Right cardiac atrium (tissue), 5 donors: ENCODE data around the gene NFKBIL1. TPM values are rescaled to one million over a fixed set of nuclear protein-coding genes. Genes with fewer than 3 reads are reported as not detected.

Experiments used
- ATAC-seq, 2 donors: fragments of 200-7000 bp; cut with Tn5 transposase; one replicate each; pipeline versions ENCODE4 v1.8.0 to v1.9.1; 2020; ENCODE audit warnings: moderate library complexity in 2 of 2, mild to moderate bottlenecking in 1 of 2
- DNase-seq, 3 donors: peaks; one replicate each; pipeline ENCODE4 v3.0.0-alpha.2; 2020
- H3K27ac ChIP-seq: one replicate; pipeline ENCODE4 v1.5.1; 2013; ENCODE audit warnings: mild to moderate bottlenecking, low read length, control low read depth, moderate library complexity
- H3K27me3 ChIP-seq: one replicate; pipeline ENCODE4 v1.6.1; 2013; ENCODE audit not compliant: control insufficient read depth, insufficient read depth
- H3K4me1 ChIP-seq: one replicate; pipeline ENCODE4 v1.6.1; 2013; ENCODE audit warnings: low read length; ENCODE audit not compliant: control insufficient read depth, insufficient read depth
- H3K4me3 ChIP-seq: one replicate; pipeline ENCODE4 v1.5.1; 2013; ENCODE audit warnings: low read length, control low read depth
- H3K9me3 ChIP-seq: one replicate; pipeline ENCODE4 v1.6.1; 2013; ENCODE audit warnings: low read length; ENCODE audit not compliant: control insufficient read depth
- WGBS: extraction: QIAGEN DNeasy Blood & Tissue Kit; methylation state at CpG from one replicate; pipeline ENCODE4 v1.1.7; 2013; 5-methylcytosine and 5-hydroxymethylcytosine counted together
- intact Hi-C, 4 donors: fragments of 100-400 bp; cut with DNase I; formaldehyde crosslinking; loops; one replicate each; pipeline versions ENCODE4 v1.11.0 to v1.14.0; 2022 to 2023
- polyA plus RNA-seq: library from polyadenylated mRNA; stranded (reverse); fragments of 200-250 nt; gene quantifications from one replicate; pipeline ENCODE4 v1.2.3, GENCODE V29; 2013
- total RNA-seq, 4 donors: library from RNA; stranded (reverse); fragmentation: NEBNext Ultra II Directional; extraction: Animal tissue kit (Norgen Biotek cat#: 25700); gene quantifications; one replicate each; pipeline ENCODE4 v1.2.1, GENCODE V29; 2021
- donor health status: healthy with polysubstance abuse.
- donor health status: DM: no; HTN: yes; CAD: no.
- donor health status: DM: no; HTN: no; CAD: no.
- donor health status: DM: no; HTN: yes; CAD: no; lungs with severe emphysema.
- donor health status: DM: yes; HTN: yes; CAD: no.

NFKBIL1 gene
- total and polyA plus RNA-seq, 5 donors: 12.2 to 19.3 (median 16.2) TPM

DNA sequence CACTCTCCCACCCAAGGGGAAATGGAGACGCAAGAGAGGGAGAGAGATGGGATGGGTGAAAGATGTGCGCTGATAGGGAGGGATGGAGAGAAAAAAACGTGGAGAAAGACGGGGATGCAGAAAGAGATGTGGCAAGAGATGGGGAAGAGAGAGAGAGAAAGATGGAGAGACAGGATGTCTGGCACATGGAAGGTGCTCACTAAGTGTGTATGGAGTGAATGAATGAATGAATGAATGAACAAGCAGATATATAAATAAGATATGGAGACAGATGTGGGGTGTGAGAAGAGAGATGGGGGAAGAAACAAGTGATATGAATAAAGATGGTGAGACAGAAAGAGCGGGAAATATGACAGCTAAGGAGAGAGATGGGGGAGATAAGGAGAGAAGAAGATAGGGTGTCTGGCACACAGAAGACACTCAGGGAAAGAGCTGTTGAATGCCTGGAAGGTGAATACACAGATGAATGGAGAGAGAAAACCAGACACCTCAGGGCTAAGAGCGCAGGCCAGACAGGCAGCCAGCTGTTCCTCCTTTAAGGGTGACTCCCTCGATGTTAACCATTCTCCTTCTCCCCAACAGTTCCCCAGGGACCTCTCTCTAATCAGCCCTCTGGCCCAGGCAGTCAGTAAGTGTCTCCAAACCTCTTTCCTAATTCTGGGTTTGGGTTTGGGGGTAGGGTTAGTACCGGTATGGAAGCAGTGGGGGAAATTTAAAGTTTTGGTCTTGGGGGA is 28.7 kb downstream of the NFKBIL1 start:
- H3K4me3 ChIP-seq: peak overlapping the region; percentile 34
- WGBS: 65% methylated on average over 8 of the region's 8 CpGs

DNA sequence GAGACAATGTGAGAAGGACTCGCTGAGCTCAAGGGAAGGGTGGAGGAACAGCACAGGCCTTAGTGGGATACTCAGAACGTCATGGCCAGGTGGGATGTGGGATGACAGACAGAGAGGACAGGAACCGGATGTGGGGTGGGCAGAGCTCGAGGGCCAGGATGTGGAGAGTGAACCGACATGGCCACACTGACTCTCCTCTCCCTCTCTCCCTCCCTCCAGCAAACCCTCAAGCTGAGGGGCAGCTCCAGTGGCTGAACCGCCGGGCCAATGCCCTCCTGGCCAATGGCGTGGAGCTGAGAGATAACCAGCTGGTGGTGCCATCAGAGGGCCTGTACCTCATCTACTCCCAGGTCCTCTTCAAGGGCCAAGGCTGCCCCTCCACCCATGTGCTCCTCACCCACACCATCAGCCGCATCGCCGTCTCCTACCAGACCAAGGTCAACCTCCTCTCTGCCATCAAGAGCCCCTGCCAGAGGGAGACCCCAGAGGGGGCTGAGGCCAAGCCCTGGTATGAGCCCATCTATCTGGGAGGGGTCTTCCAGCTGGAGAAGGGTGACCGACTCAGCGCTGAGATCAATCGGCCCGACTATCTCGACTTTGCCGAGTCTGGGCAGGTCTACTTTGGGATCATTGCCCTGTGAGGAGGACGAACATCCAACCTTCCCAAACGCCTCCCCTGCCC is 29.6 kb downstream of the NFKBIL1 start:
- ATAC-seq (no peak), DNase-seq (no peak)
- Histone ChIP-seq H3K4me3 (no peak overlapping the region), H3K27ac (no peak overlapping the region), H3K9me3 (no peaks in the 10 kb centered on the region), H3K4me1 (no peaks in the 10 kb centered on the region), H3K27me3 (no peaks in the 10 kb centered on the region)
- intact Hi-C loops: no loop called here
- WGBS: 87% methylated on average over 19 of the region's 19 CpGs

More for the DNA sequence above, 28.7 kb downstream of the NFKBIL1 start:
- no peak overlapping the region for H3K27ac ChIP-seq
- no peak for DNase-seq
- H3K4me1 ChIP-seq: no peaks in the 10 kb centered on the region
- H3K27me3 ChIP-seq: no peaks in the 10 kb centered on the region
- no peaks in the 10 kb centered on the region for H3K9me3 ChIP-seq
- intact Hi-C loops: no loop called here
- no peak for ATAC-seq

DNA sequence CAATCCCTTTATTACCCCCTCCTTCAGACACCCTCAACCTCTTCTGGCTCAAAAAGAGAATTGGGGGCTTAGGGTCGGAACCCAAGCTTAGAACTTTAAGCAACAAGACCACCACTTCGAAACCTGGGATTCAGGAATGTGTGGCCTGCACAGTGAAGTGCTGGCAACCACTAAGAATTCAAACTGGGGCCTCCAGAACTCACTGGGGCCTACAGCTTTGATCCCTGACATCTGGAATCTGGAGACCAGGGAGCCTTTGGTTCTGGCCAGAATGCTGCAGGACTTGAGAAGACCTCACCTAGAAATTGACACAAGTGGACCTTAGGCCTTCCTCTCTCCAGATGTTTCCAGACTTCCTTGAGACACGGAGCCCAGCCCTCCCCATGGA is 30.2 kb downstream of the NFKBIL1 start:
- H3K4me3 ChIP-seq: no peak overlapping the region
- no peaks in the 10 kb centered on the region for H3K9me3 ChIP-seq
- ATAC-seq: no peak
- 86% methylated on average over 3 of the region's 3 CpGs for WGBS
- intact Hi-C loops: no loop called here
- H3K27ac ChIP-seq: no peak overlapping the region
- no peak for DNase-seq
- H3K27me3 ChIP-seq: no peaks in the 10 kb centered on the region
- no peaks in the 10 kb centered on the region for H3K4me1 ChIP-seq

DNA sequence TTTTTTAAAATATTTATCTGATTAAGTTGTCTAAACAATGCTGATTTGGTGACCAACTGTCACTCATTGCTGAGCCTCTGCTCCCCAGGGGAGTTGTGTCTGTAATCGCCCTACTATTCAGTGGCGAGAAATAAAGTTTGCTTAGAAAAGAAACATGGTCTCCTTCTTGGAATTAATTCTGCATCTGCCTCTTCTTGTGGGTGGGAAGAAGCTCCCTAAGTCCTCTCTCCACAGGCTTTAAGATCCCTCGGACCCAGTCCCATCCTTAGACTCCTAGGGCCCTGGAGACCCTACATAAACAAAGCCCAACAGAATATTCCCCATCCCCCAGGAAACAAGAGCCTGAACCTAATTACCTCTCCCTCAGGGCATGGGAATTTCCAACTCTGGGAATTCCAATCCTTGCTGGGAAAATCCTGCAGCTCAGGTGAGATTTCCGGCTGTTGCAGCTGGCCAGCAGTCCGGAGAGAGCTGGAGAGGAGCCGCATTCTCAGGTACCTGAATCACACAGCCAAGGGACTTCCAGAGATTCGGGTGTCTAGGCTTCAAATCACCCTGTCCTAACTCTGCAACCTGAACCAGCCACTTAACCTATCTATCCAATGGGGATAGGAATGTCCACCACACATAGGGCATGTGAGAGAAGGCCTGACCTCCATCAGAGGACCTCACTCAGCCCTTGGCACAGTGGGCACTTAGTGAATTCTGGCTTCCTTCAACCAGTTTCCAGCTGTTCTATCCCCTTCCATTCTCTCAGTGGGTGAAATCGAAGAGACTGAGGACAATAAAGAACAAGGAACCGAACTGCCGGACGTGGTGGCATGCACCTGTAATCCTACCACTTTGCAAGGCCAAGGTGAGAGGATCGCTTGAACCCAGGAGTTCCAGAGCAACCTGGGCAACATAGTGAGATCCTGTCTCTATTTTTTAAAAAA is 31.0 kb downstream of the NFKBIL1 start:
- no peak overlapping the region for H3K4me3 ChIP-seq
- no peaks in the 10 kb centered on the region for H3K9me3 ChIP-seq
- H3K27ac ChIP-seq: no peak overlapping the region
- H3K27me3 ChIP-seq: no peaks in the 10 kb centered on the region
- no peak for DNase-seq
- intact Hi-C loops: no loop called here
- no peak for ATAC-seq
- 83% methylated on average over 12 of the region's 12 CpGs for WGBS
- no peaks in the 10 kb centered on the region for H3K4me1 ChIP-seq

DNA sequence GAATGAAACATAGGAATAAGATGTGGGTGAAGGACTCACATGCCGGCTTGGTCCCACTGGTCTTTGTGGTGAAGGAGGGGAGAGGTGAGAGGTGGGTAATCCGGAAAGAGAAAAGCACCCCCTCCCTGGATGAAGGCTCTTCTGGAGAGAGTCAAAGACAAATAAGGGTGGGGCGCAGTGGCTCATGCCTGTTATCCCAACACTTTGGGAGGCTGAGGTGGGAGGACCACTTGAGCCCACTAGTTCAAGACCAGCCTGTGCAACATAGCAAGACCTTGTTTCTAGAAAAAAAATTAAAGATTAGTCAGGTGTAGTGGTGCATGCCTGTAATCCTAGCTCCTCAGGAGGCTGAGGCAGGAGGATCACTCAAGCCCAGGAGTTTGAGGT is 31.7 kb downstream of the NFKBIL1 start:
- H3K27me3 ChIP-seq: no peaks in the 10 kb centered on the region
- ATAC-seq (no peak), DNase-seq (no peak)
- H3K4me1 ChIP-seq: no peaks in the 10 kb centered on the region
- WGBS: 90% methylated on average over 3 of the region's 3 CpGs
- no peak overlapping the region for H3K4me3 ChIP-seq
- no peak overlapping the region for H3K27ac ChIP-seq
- intact Hi-C loops: no loop called here
- H3K9me3 ChIP-seq: no peaks in the 10 kb centered on the region

DNA sequence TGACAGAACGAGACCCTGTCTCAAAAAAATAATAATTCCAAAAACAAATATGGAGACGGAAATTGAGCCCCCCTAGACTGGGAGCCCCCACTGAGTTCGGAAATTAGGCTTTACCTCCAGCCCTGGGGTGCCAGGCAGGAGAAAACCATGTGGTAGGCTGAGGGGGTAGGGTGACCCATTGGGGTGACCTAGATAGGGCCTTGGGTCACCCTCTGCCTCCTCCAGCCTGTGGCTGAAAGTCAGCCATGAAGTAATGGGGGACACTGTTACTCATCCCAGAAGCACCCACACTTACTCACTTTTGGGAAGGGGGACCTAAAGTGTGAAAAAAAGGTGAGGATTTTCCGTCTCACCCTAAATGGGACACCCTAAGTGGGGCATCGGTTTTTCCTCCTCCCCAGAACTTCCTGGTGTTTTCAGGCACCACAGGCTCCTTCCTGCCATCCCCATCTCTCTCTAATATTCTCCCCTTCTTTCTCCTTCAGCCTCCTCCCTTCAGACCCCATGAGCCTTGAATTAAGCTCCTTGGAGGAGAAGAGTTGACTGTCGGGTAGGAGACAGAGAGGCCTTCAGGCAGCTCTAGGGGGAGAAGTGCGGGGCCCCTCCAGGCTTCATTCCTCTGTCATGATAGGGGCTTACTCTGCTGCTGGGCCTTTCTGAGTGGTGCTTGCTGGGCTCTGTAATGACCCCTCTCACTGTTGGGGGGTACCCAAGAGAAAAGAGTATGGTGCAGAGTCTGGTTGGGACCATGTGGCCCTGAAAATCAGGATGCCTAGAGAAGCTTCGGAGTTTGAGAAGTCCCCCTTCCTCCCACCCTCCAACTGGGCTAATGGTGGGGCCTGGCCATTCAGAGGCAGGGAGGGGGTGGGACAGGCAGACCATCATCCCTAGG is 32.4 kb downstream of the NFKBIL1 start:
- Histone ChIP-seq H3K27me3 (no peaks in the 10 kb centered on the region), H3K4me3 (no peak overlapping the region), H3K9me3 (no peaks in the 10 kb centered on the region), H3K27ac (no peak overlapping the region), H3K4me1 (no peaks in the 10 kb centered on the region)
- DNase-seq (no peak), ATAC-seq (no peak)
- intact Hi-C loops: loop anchor here in 2 of 4 donors (5.0 kb wide), 1 partner anchor 32 kb away; the partner anchor contains the start of genes ATP6V1G2 (in 2 of the 2) and NFKBIL1 (in 2 of the 2)
- 90% methylated on average over 8 of the region's 8 CpGs for WGBS

DNA sequence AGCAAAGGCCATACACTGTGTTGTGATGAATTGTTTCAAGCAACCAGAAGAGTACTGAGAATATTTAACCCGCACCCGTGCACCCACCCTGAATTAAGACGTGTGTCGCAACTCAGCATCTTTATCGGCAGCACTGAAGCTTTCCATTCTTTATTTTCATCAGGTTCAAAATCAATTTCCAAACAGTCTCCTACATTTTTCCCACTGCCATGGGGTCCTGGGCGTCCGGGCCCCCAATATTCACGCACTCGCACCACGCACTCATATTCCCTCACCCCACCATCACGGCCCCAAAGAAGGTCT is 33.0 kb downstream of the NFKBIL1 start:
- DNase-seq (no peak), ATAC-seq (no peak)
- intact Hi-C loops: loop anchor here in 2 of 4 donors (5.0 kb wide), 1 partner anchor 33 kb away; the partner anchor contains the start of genes ATP6V1G2 (in 2 of the 2) and NFKBIL1 (in 2 of the 2)
- Histone ChIP-seq H3K4me1 (no peaks in the 10 kb centered on the region), H3K4me3 (peak overlapping the region; percentile 72), H3K27me3 (no peaks in the 10 kb centered on the region), H3K27ac (no peak overlapping the region), H3K9me3 (no peaks in the 10 kb centered on the region)
- WGBS: 38% methylated on average over 11 of the region's 11 CpGs

DNA sequence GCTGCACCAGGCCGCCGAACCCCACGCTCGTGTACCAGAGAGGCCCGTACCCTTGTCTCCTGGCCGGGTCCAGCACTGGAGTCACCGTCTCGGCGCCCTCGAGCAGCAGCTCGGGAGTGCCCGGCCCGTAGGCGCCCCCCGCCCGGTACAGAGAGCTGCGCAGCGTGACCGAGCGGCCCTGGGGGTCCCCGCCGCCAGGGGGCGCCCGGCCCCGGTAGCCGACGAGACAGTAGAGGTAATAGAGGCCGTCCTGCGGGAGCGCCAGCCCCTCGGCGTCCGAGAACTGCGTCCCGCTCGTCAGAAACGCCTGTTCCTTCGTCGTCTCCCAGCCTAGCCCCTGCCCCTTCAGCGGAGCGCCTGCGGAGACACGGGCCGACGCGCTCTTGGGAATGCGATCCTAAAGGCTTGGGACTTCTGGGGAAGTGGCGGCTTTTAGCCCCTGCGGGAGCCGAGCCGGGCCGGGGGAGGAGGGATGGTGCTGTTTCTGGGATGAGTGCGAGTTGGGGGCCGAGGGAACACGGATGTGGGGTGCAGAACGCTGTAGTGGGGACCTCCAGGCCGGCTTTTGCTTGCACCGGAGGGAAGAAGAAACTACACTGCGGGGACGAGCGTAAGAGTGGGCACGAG is 33.5 kb downstream of the NFKBIL1 start:
- no peaks in the 10 kb centered on the region for H3K27me3 ChIP-seq
- DNase-seq: peak; percentile 89 to 97 (median 97)
- H3K9me3 ChIP-seq: no peaks in the 10 kb centered on the region
- H3K4me1 ChIP-seq: no peaks in the 10 kb centered on the region
- peak overlapping the region; percentile 77 for H3K27ac ChIP-seq
- under 1% methylated on average over 62 of the region's 62 CpGs for WGBS
- H3K4me3 ChIP-seq: peak overlapping the region; percentile 72
- peak; percentile 98 for ATAC-seq
- intact Hi-C loops: loop anchor here in 2 of 4 donors (5.0 kb wide), 1 partner anchor 34 kb away; the partner anchor contains the start of genes ATP6V1G2 (in 2 of the 2) and NFKBIL1 (in 2 of the 2)

DNA sequence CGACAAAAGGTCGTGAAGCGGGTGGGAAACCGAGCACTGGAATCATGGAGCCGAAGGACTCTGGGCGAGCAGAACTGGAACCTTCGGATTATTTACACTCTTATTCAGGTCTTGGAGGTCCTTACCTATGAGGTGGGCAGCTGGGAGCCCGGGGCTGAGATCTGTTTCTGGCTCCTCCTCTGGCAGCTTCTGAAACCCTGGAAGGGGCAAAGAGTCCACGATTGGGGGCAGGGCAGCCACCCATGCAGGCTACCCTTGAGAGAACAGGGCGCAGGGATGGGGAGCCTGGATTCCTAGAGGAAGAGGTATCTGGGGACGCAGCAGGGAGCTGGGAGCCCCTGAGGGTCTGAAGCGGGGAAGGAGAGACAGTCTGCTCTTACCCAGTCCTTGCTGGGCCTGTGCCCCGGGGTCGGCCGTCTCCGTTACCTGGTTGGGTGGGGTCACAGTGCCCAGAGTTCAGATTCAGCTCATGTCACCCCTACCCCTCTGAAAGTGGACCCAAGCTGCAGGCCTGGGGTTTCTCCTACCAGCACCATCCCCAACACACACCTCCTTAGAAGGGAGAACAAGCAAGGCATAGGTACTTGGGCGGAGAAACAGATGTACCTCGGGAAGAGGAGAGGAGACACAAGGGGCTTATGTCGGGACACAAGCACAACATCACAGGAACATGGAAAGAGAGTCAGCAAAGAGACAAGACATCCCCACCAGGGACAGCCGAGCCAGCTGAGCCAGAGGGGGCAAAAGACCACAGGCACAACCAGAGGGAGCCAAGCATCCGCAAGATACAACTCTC is 34.2 kb downstream of the NFKBIL1 start:
- no peaks in the 10 kb centered on the region for H3K9me3 ChIP-seq
- H3K27me3 ChIP-seq: no peaks in the 10 kb centered on the region
- H3K4me3 ChIP-seq: peak overlapping the region; percentile 72
- DNase-seq (peak in 2 of 3 donors; percentile 22 to 67), ATAC-seq (peak; percentile 13 to 20)
- WGBS: 24% methylated on average over 21 of the region's 21 CpGs
- H3K4me1 ChIP-seq: no peaks in the 10 kb centered on the region
- intact Hi-C loops: loop anchor here in 2 of 4 donors (5.0 kb wide), 1 partner anchor 34 kb away; the partner anchor contains the start of genes ATP6V1G2 (in 2 of the 2) and NFKBIL1 (in 2 of the 2)
- peak overlapping the region; percentile 77 for H3K27ac ChIP-seq
